SK-N-SH (cell line): ENCODE results near the gene TRIM71. TPM values are rescaled to one million over a fixed set of nuclear protein-coding genes. Genes with fewer than 3 reads are reported as not detected.

Experiments used
- CTCF ChIA-PET: fragments of 300-600, 350-600 bp; formaldehyde crosslinking; extraction: SDS; loops from one replicate; lab custom pipeline; 2021; lab: Yijun Ruan, JAX
- POLR2A ChIA-PET: fragments of 350-600 bp; sonication (Branson Sonifier 250); formaldehyde crosslinking; extraction: SDS; loops from one replicate; lab custom pipeline; 2020; ENCODE audit warnings: antibody characterized with exemption, inconsistent platforms; lab: Yijun Ruan, JAX
- DNase-seq: peaks from one replicate; pipeline ENCODE4 v3.0.0; 2012
- H2AFZ ChIP-seq: fragments of 200-600 bp; sonication (generic); 2 replicates; pipeline ENCODE4 v1.8.1; 2016; ENCODE audit warnings: antibody characterized with exemption, mild to moderate bottlenecking, low read depth
- H3F3A ChIP-seq: fragments of 200-600 bp; sonication (generic); replicated peaks from 2 replicates; pipeline ENCODE3; 2016; ENCODE audit warnings: antibody characterized with exemption, mild to moderate bottlenecking; ENCODE audit not compliant: insufficient read depth
- H3K27ac ChIP-seq, 2 experiments: fragments of 200-500 bp in 1 of 2; fragments of 200-600 bp in 1 of 2; sonication (Bioruptor generic) in 1 of 2; sonication (generic), shearing (Covaris generic) in 1 of 2; 2 replicates each; pipeline versions ENCODE4 v1.5.1 to v1.6.1; 2014 to 2016; ENCODE audit warnings: low read depth in 2 of 2, inconsistent platforms in 1 of 2, low read length in 1 of 2, mild to moderate bottlenecking in 1 of 2, mixed read lengths in 1 of 2
- H3K27me3 ChIP-seq: fragments of 200-600 bp; sonication (generic), shearing (Covaris generic); 2 replicates; pipeline ENCODE4 v1.6.1; 2016; ENCODE audit warnings: mixed run types; ENCODE audit not compliant: insufficient read depth
- H3K36me3 ChIP-seq, 2 experiments: fragments of 200-500 bp in 1 of 2; fragments of 200-600 bp in 1 of 2; sonication (Bioruptor generic) in 1 of 2; sonication (generic) in 1 of 2; replicated peaks in 1 of 2; 2 replicates each; pipeline versions ENCODE3 to v1.5.1; 2014 to 2016; ENCODE audit warnings: low read length in 1 of 2, mild to moderate bottlenecking in 1 of 2; ENCODE audit not compliant: insufficient read depth in 2 of 2, control insufficient read depth in 1 of 2
- H3K4me1 ChIP-seq, 2 experiments: fragments of 200-500 bp in 1 of 2; fragments of 200-600 bp in 1 of 2; sonication (Bioruptor generic) in 1 of 2; sonication (generic), shearing (Covaris generic) in 1 of 2; 2 replicates each; pipeline versions ENCODE4 v1.5.1 to v1.6.1; 2014 to 2016; ENCODE audit warnings: low read depth in 1 of 2, low read length in 1 of 2, mixed run types in 1 of 2; ENCODE audit not compliant: insufficient read depth in 2 of 2, control insufficient read depth in 1 of 2
- H3K4me2 ChIP-seq: fragments of 200-600 bp; sonication (generic), shearing (Covaris generic); 2 replicates; pipeline ENCODE4 v1.6.1; 2017; ENCODE audit warnings: mixed run types
- H3K4me3 ChIP-seq, 2 experiments: fragments of 200-500 bp in 1 of 2; fragments of 200-600 bp in 1 of 2; sonication (Bioruptor generic) in 1 of 2; sonication (generic), shearing (Covaris generic) in 1 of 2; 2 replicates each; pipeline versions ENCODE4 v1.5.1 to v1.8.1; 2014 to 2016; ENCODE audit warnings: low read depth in 2 of 2, inconsistent platforms in 1 of 2, low read length in 1 of 2, mild to moderate bottlenecking in 1 of 2, mixed read lengths in 1 of 2, moderate library complexity in 1 of 2
- H3K79me2 ChIP-seq: fragments of 200-600 bp; sonication (generic); 2 replicates; pipeline ENCODE4 v1.8.1; 2017; ENCODE audit warnings: mild to moderate bottlenecking; ENCODE audit not compliant: insufficient read depth
- H3K9ac ChIP-seq: fragments of 200-600 bp; sonication (generic); 2 replicates; pipeline ENCODE4 v1.6.1; 2017; ENCODE audit warnings: mixed run types
- H3K9me2 ChIP-seq: fragments of 200-600 bp; sonication (generic); 2 replicates; pipeline ENCODE4 v1.6.1; 2017; ENCODE audit warnings: mixed run types
- H3K9me3 ChIP-seq: fragments of 200-600 bp; sonication (generic); 2 replicates; pipeline ENCODE4 v1.6.1; 2017; ENCODE audit warnings: mixed run types, mild to moderate bottlenecking, moderate library complexity
- H4K20me1 ChIP-seq: fragments of 200-600 bp; sonication (generic); 2 replicates; pipeline ENCODE4 v1.6.1; 2017; ENCODE audit warnings: mild to moderate bottlenecking, mixed run types; ENCODE audit not compliant: insufficient read depth
- CTCF ChIP-seq: fragments of 200-600 bp; sonication (generic); IDR thresholded peaks from 2 replicates; pipeline ENCODE4 v1.6.1; 2017; ENCODE audit warnings: antibody characterized with exemption, mild to moderate bottlenecking, moderate library complexity
- EZH2phosphoT487 ChIP-seq: fragments of 200-600 bp; sonication (generic); IDR thresholded peaks from 2 replicates; pipeline ENCODE4 v1.6.1; 2017; ENCODE audit warnings: low read depth, mixed run types, mild to moderate bottlenecking, antibody characterized with exemption, moderate library complexity, borderline replicate concordance
- FOSL2 ChIP-seq: IDR thresholded peaks from 2 replicates; pipeline ENCODE4 v1.4.0; 2012; ENCODE audit warnings: low read depth, mild to moderate bottlenecking, moderate library complexity, borderline replicate concordance
- FOXM1 ChIP-seq: IDR thresholded peaks from 2 replicates; pipeline ENCODE4 v1.4.0; 2012; ENCODE audit warnings: low read depth, mild to moderate bottlenecking
- GABPA ChIP-seq: IDR thresholded peaks from 2 replicates; pipeline ENCODE4 v1.4.0; 2012; ENCODE audit warnings: low read depth, mild to moderate bottlenecking
- GATA2 ChIP-seq: sonication (generic); formaldehyde crosslinking; IDR thresholded peaks from 2 replicates; pipeline ENCODE4 v1.5.0; 2020; ENCODE audit warnings: mild to moderate bottlenecking, missing genetic modification reagents
- IRF3 ChIP-seq: fragments of 150-350 bp; IDR thresholded peaks from 2 replicates; pipeline ENCODE4 v1.6.1; 2016; ENCODE audit warnings: mild to moderate bottlenecking, low read depth, low read length
- MAX ChIP-seq: IDR thresholded peaks from 2 replicates; pipeline ENCODE4 v1.4.0; 2012; ENCODE audit warnings: low read depth
- MXI1 ChIP-seq: IDR thresholded peaks from 2 replicates; pipeline ENCODE4 v1.6.1; 2012; ENCODE audit warnings: mild to moderate bottlenecking, low read depth, low read length, improper control_type of control experiment
- NFIC ChIP-seq: IDR thresholded peaks from 2 replicates; pipeline ENCODE4 v1.4.0; 2012; ENCODE audit warnings: borderline replicate concordance
- PBX3 ChIP-seq: IDR thresholded peaks from 2 replicates; pipeline ENCODE4; 2012
- RCOR1 ChIP-seq: fragments of 150-350 bp; IDR thresholded peaks from 2 replicates; pipeline ENCODE4 v1.6.1; 2017; ENCODE audit warnings: antibody characterized with exemption, low read length
- RFX5 ChIP-seq: IDR thresholded peaks from 2 replicates; pipeline ENCODE4 v1.6.1; 2012; ENCODE audit warnings: mild to moderate bottlenecking, improper control_type of control experiment, low read length
- SIN3A ChIP-seq: IDR thresholded peaks from 2 replicates; pipeline ENCODE4 v1.6.1; 2012; ENCODE audit warnings: low read depth, mild to moderate bottlenecking, low read length, moderate library complexity, borderline replicate concordance
- SMC3 ChIP-seq: IDR thresholded peaks from 2 replicates; pipeline ENCODE4 v1.6.1; 2012; ENCODE audit warnings: low read depth, low read length, improper control_type of control experiment
- TAF1 ChIP-seq: IDR thresholded peaks from 2 replicates; pipeline ENCODE4 v1.6.1; 2012; ENCODE audit warnings: low read depth, mild to moderate bottlenecking, low read length, moderate library complexity, borderline replicate concordance
- TCF12 ChIP-seq: IDR thresholded peaks from 2 replicates; pipeline ENCODE4 v1.4.0; 2012
- TEAD4 ChIP-seq: IDR thresholded peaks from 2 replicates; pipeline ENCODE4 v1.4.0; 2012; ENCODE audit warnings: mild to moderate bottlenecking, borderline replicate concordance; ENCODE audit not compliant: insufficient read depth
- USF1 ChIP-seq: IDR thresholded peaks from 2 replicates; pipeline ENCODE4 v1.4.0; 2012; ENCODE audit warnings: low read depth, borderline replicate concordance
- ZBTB33 ChIP-seq: IDR thresholded peaks from 2 replicates; pipeline ENCODE4 v1.4.0; 2012; ENCODE audit warnings: low read depth, borderline replicate concordance
- WGBS: methylation state at CpG from one replicate; pipeline ENCODE4 v1.1.6; 2017; ENCODE audit warnings: low lambda C conversion rate; 5-methylcytosine and 5-hydroxymethylcytosine counted together
- polyA plus RNA-seq, 3 experiments: library from polyadenylated mRNA; depleted of rRNA; stranded (reverse); fragments of >200 nt; gene quantifications; 2 replicates each; pipeline ENCODE4 v1.2.3, GENCODE V29; 2012

TRIM71 gene
- polyA plus RNA-seq, 1 of the 3 experiments (the other 2 are of a cell fraction): not detected

- TF ChIP-seq MAX (no peak), EZH2phosphoT487 (no peak)
- TF ChIP-seq, all 33 proteins: peak for 0
Measured at GRCh38 chr3:32848215-32848614, 30.4 kb downstream of the TRIM71 start (continued).

- Histone ChIP-seq H3K4me3 (no peak overlapping the region), H3K9me2 (no peaks in the 10 kb centered on the region), H2AFZ (no peak overlapping the region), H3F3A (no peaks in the 10 kb centered on the region), H3K4me1 (no peaks in the 10 kb centered on the region; a peak in 1 of 4 replicates), H3K36me3 (no peaks in the 10 kb centered on the region), H4K20me1 (no peaks in the 10 kb centered on the region), H3K27ac (no peak overlapping the region), H3K4me2 (no peak overlapping the region), H3K27me3 (no peaks in the 10 kb centered on the region), H3K79me2 (no peaks in the 10 kb centered on the region), H3K9me3 (no peaks in the 10 kb centered on the region), H3K9ac (no peak overlapping the region)
- 89% methylated on average over 4 of the region's 4 CpGs for WGBS
- no peak for DNase-seq
- ChIA-PET CTCF (interaction anchor here (1.5 kb wide), 1 partner anchor 68 kb away, joined by 3 read pairs; no protein-coding TSS in a partner anchor), POLR2A (no interaction called here)
- TF ChIP-seq MXI1: no peak
- no peak for TF ChIP-seq GATA2 (CRISPR knock-in tag)
- TF ChIP-seq TAF1: no peak
- no peak for TF ChIP-seq EZH2phosphoT487
- TF ChIP-seq TEAD4: no peak
- no peak for TF ChIP-seq FOXM1
- no peak for TF ChIP-seq NFIC
- TF ChIP-seq TCF12: no peak
- no peak for TF ChIP-seq CTCF
- TF ChIP-seq ZBTB33: no peak
- no peak for TF ChIP-seq SMC3
- TF ChIP-seq FOSL2: no peak
- TF ChIP-seq IRF3: no peak
- no peak for TF ChIP-seq RFX5
- no peak for TF ChIP-seq PBX3
- no peak for TF ChIP-seq GABPA
- TF ChIP-seq USF1: no peak
- no peak for TF ChIP-seq MAX
- TF ChIP-seq RCOR1: no peak
- no peak for TF ChIP-seq SIN3A
Measured at GRCh38 chr3:32849046-32849445, 31.2 kb downstream of the TRIM71 start.
